ENCODE data around the gene FERMT2.

The FERMT2 gene

DNA sequence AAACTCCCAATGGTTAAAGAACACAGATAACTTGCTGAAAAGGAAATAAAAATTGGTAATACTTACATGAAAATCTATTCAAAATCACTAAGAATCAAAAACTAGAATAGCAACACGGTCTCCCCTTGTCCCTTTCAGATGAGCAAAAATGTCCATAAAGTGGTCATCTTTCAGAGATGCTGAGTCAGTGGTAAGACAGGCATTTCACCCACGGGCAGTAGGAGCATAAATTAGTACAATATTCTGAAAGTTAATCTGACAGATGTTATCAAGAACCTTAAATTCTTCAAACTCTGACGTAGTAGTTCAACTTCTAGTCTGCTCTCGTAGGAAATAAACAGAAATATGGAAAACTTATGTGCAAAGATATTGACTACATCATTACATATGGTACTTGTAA, 126.4 kb downstream of the FERMT2 start:
- DNase-seq (ENCODE audit: low spot score): no peak

- DNase-seq (ENCODE audit: low spot score): no peak
Observed at GRCh38 chr14:52821805-52822250, 129.0 kb downstream of the FERMT2 start.

GRCh38 chr14:52808101-52808500, 142.7 kb downstream of the FERMT2 start:
- no peak for DNase-seq (ENCODE audit: low spot score)

Data from iPS-NIHi11 (cell line).